Activated naive CD8-positive, alpha-beta T cell treated with anti-CD3 and anti-CD28 coated beads, Interleukin-2, amount 10 ng/mL, durations not matched to agents 7 days and 5 days (primary cell): Measurements from ENCODE around the gene CANX. TPM values are rescaled to one million over a fixed set of nuclear protein-coding genes. Genes with fewer than 3 reads are reported as not detected.
"Not testable (repeated sequence)": the region's sequence is repeated elsewhere in the genome, so short reads cannot be mapped to it uniquely, and the experiment has no call there.

Experiments used
- ATAC-seq: fragments of 150-1000 bp; cut with Tn5 transposase; one replicate; pipeline ENCODE4 v1.10.0; 2021; ENCODE audit warnings: low read depth, moderate library complexity
- POLR2A ChIA-PET: fragments of 350-600 bp; sonication (Branson Sonifier 250); formaldehyde crosslinking; loops from one replicate; lab custom pipeline; 2021; ENCODE audit warnings: antibody characterized with exemption; lab: Charles Lee
- DNase-seq: peaks from one replicate; pipeline ENCODE4 v3.0.0; 2021
- H3K27ac Mint-ChIP-seq: one replicate; pipeline ENCODE4 v1.8.0; 2022; ENCODE audit warnings: mild to moderate bottlenecking, mixed read lengths
- H3K27me3 Mint-ChIP-seq: one replicate; pipeline ENCODE4 v1.8.0; 2022; ENCODE audit warnings: mild to moderate bottlenecking, moderate library complexity, mixed read lengths
- H3K36me3 Mint-ChIP-seq: one replicate; pipeline ENCODE4 v1.8.0; 2021; ENCODE audit warnings: mild to moderate bottlenecking, mixed read lengths
- H3K4me1 Mint-ChIP-seq: one replicate; pipeline ENCODE4 v1.8.0; 2021; ENCODE audit warnings: mixed read lengths
- H3K4me3 Mint-ChIP-seq: one replicate; pipeline ENCODE4 v1.8.0; 2022; ENCODE audit warnings: mild to moderate bottlenecking, moderate library complexity, mixed read lengths
- H3K9me3 Mint-ChIP-seq: one replicate; pipeline ENCODE4 v1.8.0; 2021; ENCODE audit warnings: mixed read lengths
- total RNA-seq, 2 experiments: library from RNA; stranded (reverse); gene quantifications; one replicate each; pipeline ENCODE4 v1.2.3, GENCODE V29; 2021

Gene CANX
- total RNA-seq, 2 experiments from 2014 or later: 255 to 294 TPM

DNA sequence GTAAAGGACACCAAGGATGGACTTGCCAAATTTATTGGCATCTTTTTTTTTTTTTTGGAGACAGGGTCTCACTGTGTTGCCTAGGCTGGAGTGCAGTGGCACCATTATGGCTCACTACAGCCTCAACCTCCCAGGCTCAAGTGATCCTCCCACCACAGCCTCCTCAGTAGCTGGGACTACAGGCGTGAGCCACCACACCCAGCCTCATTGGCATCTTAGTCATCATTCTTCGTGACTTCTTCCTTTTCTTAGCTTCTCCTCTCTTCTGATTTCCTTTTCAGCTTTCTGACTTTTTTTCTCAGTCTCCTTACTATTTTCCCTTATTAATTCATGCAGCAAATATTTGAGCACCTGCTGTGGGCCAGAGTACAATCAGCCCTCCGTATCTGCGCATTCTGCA lies 40.0 kb downstream of the CANX start:
- peaks cover 33% of the 10 kb centered on the region for H3K4me1 Mint-ChIP-seq
- H3K9me3 Mint-ChIP-seq: no peaks in the 10 kb centered on the region
- DNase-seq (no peak), ATAC-seq (no peak)
- no peak overlapping the region for H3K4me3 Mint-ChIP-seq
- no peak overlapping the region for H3K27ac Mint-ChIP-seq
- no peaks in the 10 kb centered on the region for H3K27me3 Mint-ChIP-seq
- H3K36me3 Mint-ChIP-seq: peaks cover 36% of the 10 kb centered on the region
- POLR2A ChIA-PET: interaction anchor here (0.7 kb wide), 1 partner anchor 102 kb away, joined by 3 read pairs; no protein-coding TSS in a partner anchor

- DNase-seq, H3K4me1 Mint-ChIP-seq, H3K27ac Mint-ChIP-seq, ATAC-seq, H3K4me3 Mint-ChIP-seq, H3K9me3 Mint-ChIP-seq, H3K27me3 Mint-ChIP-seq: not testable (repeated sequence)
- H3K36me3 Mint-ChIP-seq: peaks cover 23% of the 10 kb centered on the region
- POLR2A ChIA-PET: interaction anchor here (2.1 kb wide), 1 partner anchor 11 kb away, joined by 4 read pairs; the partner anchor contains the start of gene MAML1
Observed at GRCh38 chr5:179744106-179744505, 45.3 kb downstream of the CANX start.

DNA sequence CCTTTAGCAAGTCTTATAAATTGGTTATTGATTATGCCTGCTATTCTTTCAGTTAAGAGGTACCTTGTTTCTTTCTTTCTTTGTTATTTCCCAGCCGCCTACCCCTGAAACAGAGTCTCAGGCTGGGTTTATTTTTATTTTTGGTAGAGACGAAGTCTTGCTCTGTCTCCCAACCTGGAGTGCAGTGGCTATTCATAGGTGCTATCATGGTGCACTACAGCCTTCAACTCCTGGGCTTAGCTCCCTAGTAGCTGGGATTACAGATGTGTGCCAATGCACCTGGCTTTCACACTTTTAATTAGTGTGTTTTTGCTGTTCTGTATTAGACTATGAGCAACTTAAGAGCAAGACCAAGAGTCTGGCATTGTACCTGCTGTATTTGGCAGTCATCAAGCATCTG lies 48.1 kb downstream of the CANX start:
- Mint-ChIP-seq H3K4me3 (no peak overlapping the region), H3K36me3 (peaks cover 25% of the 10 kb centered on the region), H3K9me3 (no peaks in the 10 kb centered on the region), H3K4me1 (peaks cover 3% of the 10 kb centered on the region), H3K27ac (no peak overlapping the region), H3K27me3 (no peaks in the 10 kb centered on the region)
- POLR2A ChIA-PET: no interaction called here
- ATAC-seq (no peak), DNase-seq (no peak)

GRCh38 chr5:179747811-179748210 lies 49.0 kb downstream of the CANX start:
- peaks cover 25% of the 10 kb centered on the region for H3K36me3 Mint-ChIP-seq
- POLR2A ChIA-PET: no interaction called here
- ATAC-seq (no peak), DNase-seq (no peak)
- H3K27ac Mint-ChIP-seq: no peak overlapping the region
- H3K9me3 Mint-ChIP-seq: no peaks in the 10 kb centered on the region
- H3K4me1 Mint-ChIP-seq: peaks cover 3% of the 10 kb centered on the region
- no peak overlapping the region for H3K4me3 Mint-ChIP-seq
- H3K27me3 Mint-ChIP-seq: no peaks in the 10 kb centered on the region

GRCh38 chr5:179749857-179750508 lies 51.2 kb downstream of the CANX start:
- ATAC-seq (no peak), DNase-seq (no peak)
- POLR2A ChIA-PET: no interaction called here
- no peak overlapping the region for H3K4me3 Mint-ChIP-seq
- no peaks in the 10 kb centered on the region for H3K27me3 Mint-ChIP-seq
- H3K36me3 Mint-ChIP-seq: peaks cover 31% of the 10 kb centered on the region
- no peak overlapping the region for H3K27ac Mint-ChIP-seq
- H3K4me1 Mint-ChIP-seq: peaks cover 20% of the 10 kb centered on the region
- H3K9me3 Mint-ChIP-seq: no peaks in the 10 kb centered on the region

DNA sequence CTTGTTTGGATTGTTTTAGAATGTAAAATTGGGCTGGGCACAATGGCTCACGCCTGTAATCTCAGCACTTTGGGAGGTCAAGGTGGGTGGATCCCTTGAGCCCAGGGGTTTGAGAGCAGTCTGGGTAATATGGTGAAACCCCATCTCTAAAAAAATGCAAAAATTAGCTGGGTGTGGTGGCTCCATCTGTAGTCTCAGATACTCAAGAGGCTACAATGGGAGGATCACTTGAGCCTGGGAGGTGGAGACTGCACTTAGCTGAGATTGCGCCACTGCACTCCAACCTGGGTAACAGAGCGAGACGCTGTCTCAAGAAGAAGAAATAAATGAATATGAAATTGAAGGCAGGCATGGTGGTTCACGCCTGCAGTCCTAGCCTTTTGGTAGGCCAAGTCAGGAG lies 55.2 kb downstream of the CANX start:
- H3K4me1 Mint-ChIP-seq: peaks cover 21% of the 10 kb centered on the region
- peaks cover 25% of the 10 kb centered on the region for H3K36me3 Mint-ChIP-seq
- no peak for ATAC-seq
- no peaks in the 10 kb centered on the region for H3K27me3 Mint-ChIP-seq
- no peaks in the 10 kb centered on the region for H3K9me3 Mint-ChIP-seq
- no peak for DNase-seq
- no peak overlapping the region for H3K4me3 Mint-ChIP-seq
- no peak overlapping the region for H3K27ac Mint-ChIP-seq
- POLR2A ChIA-PET: interaction anchor here (0.7 to 1.2 kb wide), 2 partner anchors 14 to 1089 kb away, joined by 3 to 6 read pairs; no protein-coding TSS in a partner anchor

GRCh38 chr5:179755022-179755421 lies 56.3 kb downstream of the CANX start:
- Mint-ChIP-seq H3K36me3 (peaks cover 22% of the 10 kb centered on the region), H3K27me3 (no peaks in the 10 kb centered on the region), H3K9me3 (no peaks in the 10 kb centered on the region), H3K4me3 (no peak overlapping the region), H3K27ac (peak overlapping the region; percentile 79), H3K4me1 (peaks cover 32% of the 10 kb centered on the region)
- no peak for DNase-seq
- POLR2A ChIA-PET: no interaction called here
- peak; percentile 71 for ATAC-seq

- peaks cover 6% of the 10 kb centered on the region for H3K36me3 Mint-ChIP-seq
- ATAC-seq: no peak
- no peak overlapping the region for H3K4me3 Mint-ChIP-seq
- H3K27ac Mint-ChIP-seq: no peak overlapping the region
- peaks cover 48% of the 10 kb centered on the region for H3K4me1 Mint-ChIP-seq
- H3K27me3 Mint-ChIP-seq: no peaks in the 10 kb centered on the region
- DNase-seq: no peak
- POLR2A ChIA-PET: no interaction called here
- H3K9me3 Mint-ChIP-seq: no peaks in the 10 kb centered on the region
Observed at GRCh38 chr5:179758955-179759354, 60.2 kb downstream of the CANX start.

GRCh38 chr5:179759581-179760551 lies 61.1 kb downstream of the CANX start:
- Mint-ChIP-seq H3K36me3 (peaks cover 6% of the 10 kb centered on the region), H3K9me3 (no peaks in the 10 kb centered on the region), H3K4me3 (no peak overlapping the region), H3K27me3 (no peaks in the 10 kb centered on the region), H3K27ac (peak overlapping the region; percentile 53), H3K4me1 (peaks cover 40% of the 10 kb centered on the region)
- DNase-seq: no peak
- ATAC-seq: no peak
- POLR2A ChIA-PET: no interaction called here

DNA sequence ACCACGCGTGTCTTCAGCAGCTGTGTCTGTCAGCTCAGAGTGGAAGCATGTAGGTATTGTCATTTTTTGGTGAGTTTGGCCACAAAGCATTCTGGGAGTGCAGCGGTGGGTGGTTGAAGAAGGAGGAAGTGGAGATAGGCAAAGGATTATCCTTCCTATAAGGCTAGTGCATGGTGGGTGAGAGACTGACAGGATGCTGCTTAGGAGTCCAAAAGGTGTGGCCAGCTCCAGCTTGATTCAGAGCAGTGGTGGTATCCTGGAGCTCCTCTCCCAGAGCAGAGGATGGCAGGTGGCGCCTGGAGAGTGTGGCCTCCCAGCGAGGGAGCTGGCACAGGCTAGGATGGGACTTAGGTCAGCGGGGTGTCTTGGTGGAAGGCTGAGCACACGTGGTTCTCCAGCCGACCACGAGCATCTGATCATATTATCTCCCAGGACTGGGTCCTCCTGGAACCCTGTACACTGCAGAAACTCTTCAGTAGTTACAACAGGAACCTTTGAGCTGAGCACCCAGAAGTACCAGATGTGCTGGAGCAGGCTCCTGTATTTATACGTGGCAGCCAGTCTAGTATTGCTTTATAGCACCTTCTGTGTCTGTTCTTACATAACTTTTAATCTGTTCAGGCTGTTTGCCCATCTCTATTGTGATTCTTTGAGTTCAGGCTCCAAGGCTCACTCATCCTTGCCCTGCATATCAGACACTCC lies 63.5 kb downstream of the CANX start:
- DNase-seq: peak; percentile 44
- Mint-ChIP-seq H3K4me3 (peak overlapping the region; percentile 20), H3K27ac (peak overlapping the region; percentile 73), H3K4me1 (peaks cover 38% of the 10 kb centered on the region), H3K36me3 (peaks cover 6% of the 10 kb centered on the region), H3K27me3 (no peaks in the 10 kb centered on the region), H3K9me3 (no peaks in the 10 kb centered on the region)
- peak; percentile 91 for ATAC-seq
- POLR2A ChIA-PET: interaction anchor here (0.5 to 2.3 kb wide), 6 partner anchors 16 to 139 kb away, joined by 3 to 11 read pairs (median 3); partner anchors contain the start of genes HNRNPH1 and MAML1

- Mint-ChIP-seq H3K4me1 (peaks cover 38% of the 10 kb centered on the region), H3K9me3 (no peaks in the 10 kb centered on the region), H3K27ac (peak overlapping the region; percentile 28), H3K36me3 (peaks cover 6% of the 10 kb centered on the region), H3K27me3 (no peaks in the 10 kb centered on the region), H3K4me3 (no peak overlapping the region)
- DNase-seq (no peak), ATAC-seq (no peak)
- POLR2A ChIA-PET: interaction anchor here (0.7 to 2.3 kb wide), 4 partner anchors 17 to 321 kb away, joined by 3 to 11 read pairs (median 4); partner anchors contain the start of gene MAML1
Observed at GRCh38 chr5:179762781-179763176, 64.0 kb downstream of the CANX start.

DNA sequence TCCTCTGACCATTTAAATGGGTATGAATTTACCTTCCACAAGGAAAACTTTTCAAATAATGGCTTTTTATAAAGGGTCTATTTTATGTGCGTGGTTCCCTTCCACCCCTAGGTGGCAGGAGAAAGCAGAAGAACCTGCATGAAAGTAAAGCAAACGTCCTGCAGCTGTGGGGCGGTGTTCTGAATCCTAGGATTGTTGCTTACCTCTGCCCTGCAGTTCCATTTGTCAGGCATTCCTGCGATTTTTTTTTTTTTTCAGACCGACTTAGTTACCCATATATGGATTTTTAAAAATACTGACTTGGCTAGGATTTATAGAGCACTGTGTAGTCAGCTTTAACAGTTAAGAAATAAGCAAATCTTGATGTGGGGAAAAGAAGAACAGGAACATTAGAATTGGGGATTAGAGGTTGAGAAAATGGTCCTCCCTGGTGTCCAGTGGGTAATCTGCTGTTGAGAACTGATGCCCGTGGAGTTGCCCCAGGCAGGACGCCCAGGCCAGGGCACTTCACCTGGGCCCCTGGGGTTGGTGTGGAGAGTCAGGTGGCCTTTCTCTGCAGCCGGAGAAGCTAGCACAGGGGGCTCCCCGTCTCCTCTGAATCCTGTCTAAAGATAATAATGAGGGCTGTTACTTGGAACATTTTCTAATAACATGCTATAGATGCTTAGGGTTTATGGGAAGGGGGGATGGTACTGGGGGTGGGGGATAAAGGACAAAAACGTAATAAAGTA lies 64.6 kb downstream of the CANX start:
- no peak for ATAC-seq

More for the DNA sequence above, 64.6 kb downstream of the CANX start:
- no peak overlapping the region for H3K4me3 Mint-ChIP-seq
- H3K27me3 Mint-ChIP-seq: no peaks in the 10 kb centered on the region
- H3K36me3 Mint-ChIP-seq: peaks cover 7% of the 10 kb centered on the region
- POLR2A ChIA-PET: interaction anchor here (0.7 to 2.3 kb wide), 4 partner anchors 31 to 320 kb away, joined by 3 to 11 read pairs (median 4); partner anchors contain the start of gene MAML1
- no peaks in the 10 kb centered on the region for H3K9me3 Mint-ChIP-seq
- DNase-seq: no peak
- no peak overlapping the region for H3K27ac Mint-ChIP-seq
- peaks cover 38% of the 10 kb centered on the region for H3K4me1 Mint-ChIP-seq
